ENCODE results near the gene PRSS38. TPM values are rescaled to one million over a fixed set of nuclear protein-coding genes. Genes with fewer than 3 reads are reported as not detected.

PRSS38 gene
- total RNA-seq, 1 experiment from 2014 or later, result not detected

DNA sequence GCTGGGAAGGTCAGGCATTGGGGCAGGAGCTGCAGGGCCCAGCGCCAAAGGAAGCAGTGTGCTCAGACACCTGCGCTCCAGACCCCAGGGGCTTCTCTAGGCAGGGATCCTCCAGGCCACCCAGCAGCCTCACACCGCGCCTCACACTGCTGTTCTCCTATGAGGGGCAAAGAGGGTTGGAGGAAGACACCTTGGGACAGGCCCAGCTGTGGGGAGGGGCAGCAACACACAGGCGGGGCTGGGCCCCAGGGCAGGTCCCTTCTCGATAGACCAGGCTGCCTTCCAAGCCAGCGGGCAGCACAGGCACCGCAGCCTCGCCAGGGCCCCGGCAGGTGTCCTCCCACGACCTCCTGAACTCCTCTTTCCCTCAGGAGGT, 20.7 kb upstream of the PRSS38 start:
- no TSS peak for BruUV-seq (replicated peaks)
- H3K27ac Mint-ChIP-seq (ENCODE audit: low read depth, unreplicated experiment), result peak overlapping the region; percentile 44
- intact Hi-C loops (cut with micrococcal nuclease), result no loop called here
- TF ChIP-seq CTCF (IDR thresholded peaks at IDR 0.05; ENCODE audit: unreplicated experiment), result no peak
- H3K36me3 Mint-ChIP-seq (ENCODE audit: insufficient read depth, unreplicated experiment), result no peaks in the 10 kb centered on the region
- POLR2A ChIA-PET, result interaction anchor here (0.7 to 2.2 kb wide), 5 partner anchors 8 to 60 kb away, joined by 3 to 11 read pairs (median 5); partner anchors contain the start of genes JMJD4 and SNAP47
- CTCF ChIA-PET, result interaction anchor here (0.6 to 2.9 kb wide), 6 partner anchors 29 to 392 kb away, joined by 3 to 15 read pairs (median 4); no protein-coding TSS in a partner anchor
- peaks cover 10% of the 10 kb centered on the region for H3K27me3 Mint-ChIP-seq (ENCODE audit: insufficient read depth, unreplicated experiment)
- DNase-seq (ENCODE audit: unreplicated experiment), result no peak
- H3K4me1 Mint-ChIP-seq (ENCODE audit: insufficient read depth, unreplicated experiment), result peaks cover 7% of the 10 kb centered on the region
- H3K9me3 Mint-ChIP-seq (ENCODE audit: unreplicated experiment), result no peaks in the 10 kb centered on the region
- H3K4me3 Mint-ChIP-seq (ENCODE audit: unreplicated experiment), result no peak overlapping the region

DNA sequence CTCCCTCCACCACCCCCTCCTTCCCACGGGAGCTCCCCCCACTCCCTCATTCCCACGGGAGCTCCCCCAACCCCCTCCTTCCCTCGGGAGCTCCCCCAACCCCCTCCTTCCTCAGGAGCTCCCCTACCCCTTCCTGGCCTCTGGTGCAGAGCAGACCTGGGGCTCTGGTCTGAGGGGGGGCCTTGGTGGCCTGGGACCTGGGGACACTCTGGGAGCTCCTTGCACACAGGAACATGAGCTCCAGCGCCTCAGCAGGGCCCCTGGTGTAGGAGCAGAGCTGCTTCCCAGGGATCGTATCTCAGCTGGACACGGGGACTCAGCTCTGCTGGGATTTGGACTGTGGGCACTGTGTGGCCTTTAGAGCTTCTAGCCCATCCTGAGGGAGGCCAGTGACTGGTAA, 19.7 kb upstream of the PRSS38 start:
- ChIA-PET POLR2A (interaction anchor here (1.0 to 2.1 kb wide), 3 partner anchors 8 to 36 kb away, joined by 3 to 5 read pairs (median 4); no protein-coding TSS in a partner anchor), CTCF (interaction anchor here (0.6 to 2.9 kb wide), 6 partner anchors 10 to 152 kb away, joined by 3 to 15 read pairs (median 3); partner anchors contain the start of gene WNT9A)
- Mint-ChIP-seq H3K36me3 (ENCODE audit: insufficient read depth, unreplicated experiment) (no peaks in the 10 kb centered on the region), H3K4me1 (ENCODE audit: insufficient read depth, unreplicated experiment) (peaks cover 7% of the 10 kb centered on the region), H3K27ac (ENCODE audit: low read depth, unreplicated experiment) (no peak overlapping the region), H3K27me3 (ENCODE audit: insufficient read depth, unreplicated experiment) (peaks cover 10% of the 10 kb centered on the region), H3K4me3 (ENCODE audit: unreplicated experiment) (no peak overlapping the region), H3K9me3 (ENCODE audit: unreplicated experiment) (no peaks in the 10 kb centered on the region)
- BruUV-seq (replicated peaks), result no TSS peak
- DNase-seq (ENCODE audit: unreplicated experiment), result no peak
- no peak for TF ChIP-seq CTCF (IDR thresholded peaks at IDR 0.05; ENCODE audit: unreplicated experiment)
- intact Hi-C loops (cut with micrococcal nuclease), result no loop called here

DNA sequence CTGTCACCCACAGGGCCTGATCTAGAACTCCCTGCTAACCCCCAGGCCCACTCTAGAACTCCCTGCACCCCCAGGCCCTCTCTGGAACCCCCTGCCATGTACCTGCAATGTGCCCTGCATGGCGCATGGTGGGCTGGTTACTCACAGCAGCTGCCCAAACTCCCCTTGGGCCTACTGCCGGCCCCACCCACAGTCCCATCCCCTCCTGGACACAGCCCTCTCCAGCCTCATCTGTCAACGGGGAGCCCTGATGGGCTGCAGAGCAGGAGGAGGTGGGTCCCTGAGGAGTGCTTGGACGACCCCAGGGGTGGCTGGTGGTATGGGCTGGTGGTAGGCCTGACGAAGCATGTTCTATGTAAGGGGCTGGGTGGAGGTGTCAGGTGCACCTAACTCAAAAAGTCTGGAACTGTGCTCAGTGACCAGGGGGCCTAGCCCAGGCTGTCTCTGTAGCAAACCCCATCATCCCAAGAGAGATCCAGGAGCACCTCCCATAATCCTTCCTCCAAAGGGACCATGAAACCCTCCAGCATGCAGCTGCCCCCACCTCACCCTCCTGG, 19.0 kb upstream of the PRSS38 start:
- no peak for TF ChIP-seq CTCF (IDR thresholded peaks at IDR 0.05; ENCODE audit: unreplicated experiment)
- peaks cover 10% of the 10 kb centered on the region for H3K27me3 Mint-ChIP-seq (ENCODE audit: insufficient read depth, unreplicated experiment)
- H3K4me3 Mint-ChIP-seq (ENCODE audit: unreplicated experiment), result no peak overlapping the region
- CTCF ChIA-PET, result interaction anchor here (0.6 to 2.9 kb wide), 5 partner anchors 9 to 64 kb away, joined by 3 to 15 read pairs (median 3); no protein-coding TSS in a partner anchor
- no peak for DNase-seq (ENCODE audit: unreplicated experiment)
- POLR2A ChIA-PET, result interaction anchor here (0.7 to 1.3 kb wide), 4 partner anchors 9 to 1093 kb away, joined by 3 to 4 read pairs (median 3); no protein-coding TSS in a partner anchor
- intact Hi-C loops (cut with micrococcal nuclease), result no loop called here
- no TSS peak for BruUV-seq (replicated peaks)
- H3K4me1 Mint-ChIP-seq (ENCODE audit: insufficient read depth, unreplicated experiment), result peaks cover 7% of the 10 kb centered on the region
- H3K27ac Mint-ChIP-seq (ENCODE audit: low read depth, unreplicated experiment), result no peak overlapping the region
- no peaks in the 10 kb centered on the region for H3K9me3 Mint-ChIP-seq (ENCODE audit: unreplicated experiment)
- no peaks in the 10 kb centered on the region for H3K36me3 Mint-ChIP-seq (ENCODE audit: insufficient read depth, unreplicated experiment)

DNA sequence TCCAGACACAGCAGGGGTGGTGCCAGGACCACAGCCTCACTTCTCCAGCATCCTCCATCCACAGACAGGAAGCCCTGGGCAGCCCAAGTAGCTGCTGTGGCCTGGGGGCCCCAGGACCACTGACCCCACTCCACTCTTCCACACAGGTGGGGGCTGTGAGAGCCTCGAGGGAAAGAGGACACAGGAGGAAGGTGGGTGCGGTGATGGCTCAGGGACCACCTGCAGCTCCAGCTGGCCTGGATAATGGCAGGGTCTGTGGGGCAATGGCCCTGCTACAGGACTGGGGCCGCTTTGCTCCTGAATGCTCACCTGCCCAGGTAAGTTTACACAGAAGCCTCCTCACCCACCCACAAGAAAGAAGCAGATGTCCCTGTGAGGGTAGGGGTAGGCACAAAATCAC, 18.3 kb upstream of the PRSS38 start:
- no TSS peak for BruUV-seq (replicated peaks)

More for the DNA sequence above, 18.3 kb upstream of the PRSS38 start:
- CTCF ChIA-PET, result interaction anchor here (0.7 to 0.8 kb wide), 2 partner anchors 9 to 11 kb away, joined by 3 read pairs; no protein-coding TSS in a partner anchor
- intact Hi-C loops (cut with micrococcal nuclease), result no loop called here
- no peak overlapping the region for H3K27ac Mint-ChIP-seq (ENCODE audit: low read depth, unreplicated experiment)
- H3K36me3 Mint-ChIP-seq (ENCODE audit: insufficient read depth, unreplicated experiment), result no peaks in the 10 kb centered on the region
- peaks cover 10% of the 10 kb centered on the region for H3K27me3 Mint-ChIP-seq (ENCODE audit: insufficient read depth, unreplicated experiment)
- no peak overlapping the region for H3K4me3 Mint-ChIP-seq (ENCODE audit: unreplicated experiment)
- no peaks in the 10 kb centered on the region for H3K9me3 Mint-ChIP-seq (ENCODE audit: unreplicated experiment)
- no peak for DNase-seq (ENCODE audit: unreplicated experiment)
- POLR2A ChIA-PET, result interaction anchor here (0.7 to 0.8 kb wide), 2 partner anchors 10 to 1094 kb away, joined by 3 read pairs; no protein-coding TSS in a partner anchor
- TF ChIP-seq CTCF (IDR thresholded peaks at IDR 0.05; ENCODE audit: unreplicated experiment), result no peak
- peaks cover 7% of the 10 kb centered on the region for H3K4me1 Mint-ChIP-seq (ENCODE audit: insufficient read depth, unreplicated experiment)
